Medulla oblongata (tissue), 1 donor: ENCODE measurements around the gene FEM1B.

Experiments
- DNase-seq: peaks from one replicate; pipeline ENCODE4 v3.0.0-alpha.2; 2015; ENCODE audit errors: extremely low spot score

The FEM1B gene

GRCh38 chr15:68307131-68307928 is 29.8 kb downstream of the FEM1B start:
- DNase-seq, result no peak

- DNase-seq, result no peak
Observed at GRCh38 chr15:68309024-68309423, 31.5 kb downstream of the FEM1B start.

GRCh38 chr15:68310178-68310803 is 32.7 kb downstream of the FEM1B start:
- peak; percentile 12 for DNase-seq

GRCh38 chr15:68310804-68311463 is 33.4 kb downstream of the FEM1B start:
- no peak for DNase-seq

- no peak for DNase-seq
Observed at GRCh38 chr15:68311464-68311835, 33.9 kb downstream of the FEM1B start.

- no peak for DNase-seq
Observed at GRCh38 chr15:68311859-68312557, 34.5 kb downstream of the FEM1B start.

GRCh38 chr15:68312701-68313204 is 35.2 kb downstream of the FEM1B start:
- DNase-seq, result no peak

GRCh38 chr15:68313501-68314410 is 36.2 kb downstream of the FEM1B start:
- DNase-seq, result no peak

- no peak for DNase-seq
Observed at GRCh38 chr15:68314563-68314962, 37.0 kb downstream of the FEM1B start.

- DNase-seq, result no peak
Observed at GRCh38 chr15:68315035-68315434, 37.5 kb downstream of the FEM1B start.

- DNase-seq, result no peak
Observed at GRCh38 chr15:68315495-68316031, 38.0 kb downstream of the FEM1B start.

- no peak for DNase-seq
Observed at GRCh38 chr15:68316061-68316804, 38.7 kb downstream of the FEM1B start.

GRCh38 chr15:68317281-68318007 is 39.9 kb downstream of the FEM1B start:
- no peak for DNase-seq

- DNase-seq, result no peak
Observed at GRCh38 chr15:68318008-68318835, 40.7 kb downstream of the FEM1B start.

- no peak for DNase-seq
Observed at GRCh38 chr15:68318931-68319909, 41.7 kb downstream of the FEM1B start.

- no peak for DNase-seq
Observed at GRCh38 chr15:68319997-68320396, 42.5 kb downstream of the FEM1B start.

- DNase-seq, result no peak
Observed at GRCh38 chr15:68321229-68321628, 43.7 kb downstream of the FEM1B start.
